ENCODE measurements around the gene GPX4. TPM values are rescaled to one million over a fixed set of nuclear protein-coding genes. Genes with fewer than 3 reads are reported as not detected.

GPX4 gene
- total and polyA plus RNA-seq, 2 experiments from 2014 or later = 759 to 860 TPM

DNA sequence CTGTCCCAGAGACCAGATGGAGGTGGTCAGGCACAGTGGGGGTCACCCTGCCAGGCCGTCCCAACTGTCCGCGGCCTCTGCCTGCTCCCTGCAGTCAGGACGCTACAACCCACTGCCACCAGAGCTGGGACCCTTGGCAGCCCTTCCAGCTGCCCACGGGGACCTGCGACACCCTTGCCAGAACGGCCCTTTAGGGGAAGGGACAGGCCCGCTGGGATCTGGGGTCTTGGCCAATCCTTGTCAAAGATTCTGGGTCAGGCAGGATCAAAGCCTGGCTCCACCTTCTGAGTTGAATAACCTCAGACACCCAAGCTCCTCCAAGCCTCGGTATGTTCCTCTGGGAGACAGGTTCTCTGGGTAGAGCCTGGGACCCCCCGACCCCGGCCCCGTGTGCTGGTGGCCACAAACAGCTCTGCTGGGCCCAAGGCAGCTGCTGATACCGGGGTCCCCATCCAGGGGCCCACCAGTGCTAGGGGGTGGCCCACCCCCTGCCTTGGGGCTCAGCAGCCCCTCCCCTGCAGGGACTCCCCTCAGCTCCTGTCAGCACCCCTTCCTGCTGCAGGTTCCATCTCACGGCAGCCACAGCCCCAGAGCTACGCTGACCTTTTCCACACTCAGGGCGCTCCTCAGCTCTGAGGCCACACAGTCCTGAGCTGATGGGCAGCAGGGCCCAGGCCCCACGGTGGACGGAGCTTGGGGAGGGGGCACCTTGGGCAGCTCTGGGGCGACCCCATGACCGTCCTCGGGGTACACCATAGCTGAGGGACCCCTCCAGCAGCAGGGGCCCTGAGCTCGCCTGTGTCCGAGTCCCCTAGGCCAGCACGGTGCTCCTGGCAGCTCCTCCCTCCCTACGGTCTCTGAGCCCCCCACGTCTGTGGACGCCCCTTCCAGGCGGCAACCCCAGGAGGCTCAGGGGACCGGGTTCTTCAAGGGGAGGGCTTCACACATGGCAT lies 51.8 kb downstream of the GPX4 start:
- DNase-seq (ENCODE audit: low read depth in 1 of 2, low spot score in 1 of 2) = peak in 1 of 2 donors; percentile 53
- Histone ChIP-seq H3K36me3 (no peaks in the 10 kb centered on the region), H3K27me3 (no peaks in the 10 kb centered on the region), H3K4me1 (ENCODE audit: low read depth) (peaks cover 8% of the 10 kb centered on the region), H3K27ac (peak overlapping the region; percentile 78), H3K4me3 (no peak overlapping the region), H3K9me3 (ENCODE audit: low read depth) (no peaks in the 10 kb centered on the region)
- TF ChIP-seq, protein P1, sequence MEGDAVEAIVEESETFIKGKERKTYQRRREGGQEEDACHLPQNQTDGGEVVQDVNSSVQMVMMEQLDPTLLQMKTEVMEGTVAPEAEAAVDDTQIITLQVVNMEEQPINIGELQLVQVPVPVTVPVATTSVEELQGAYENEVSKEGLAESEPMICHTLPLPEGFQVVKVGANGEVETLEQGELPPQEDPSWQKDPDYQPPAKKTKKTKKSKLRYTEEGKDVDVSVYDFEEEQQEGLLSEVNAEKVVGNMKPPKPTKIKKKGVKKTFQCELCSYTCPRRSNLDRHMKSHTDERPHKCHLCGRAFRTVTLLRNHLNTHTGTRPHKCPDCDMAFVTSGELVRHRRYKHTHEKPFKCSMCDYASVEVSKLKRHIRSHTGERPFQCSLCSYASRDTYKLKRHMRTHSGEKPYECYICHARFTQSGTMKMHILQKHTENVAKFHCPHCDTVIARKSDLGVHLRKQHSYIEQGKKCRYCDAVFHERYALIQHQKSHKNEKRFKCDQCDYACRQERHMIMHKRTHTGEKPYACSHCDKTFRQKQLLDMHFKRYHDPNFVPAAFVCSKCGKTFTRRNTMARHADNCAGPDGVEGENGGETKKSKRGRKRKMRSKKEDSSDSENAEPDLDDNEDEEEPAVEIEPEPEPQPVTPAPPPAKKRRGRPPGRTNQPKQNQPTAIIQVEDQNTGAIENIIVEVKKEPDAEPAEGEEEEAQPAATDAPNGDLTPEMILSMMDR (IDR thresholded peaks at IDR 0.05; ENCODE audit: low read depth, low read length) = no peak

Other genes with a start within 250 kb of the GPX4 start
- gene CFD, start 244.3 kb upstream of the GPX4 start, total RNA-seq = 1.6 and 2.9 TPM in 2 replicates
- 3.1 and 6.5 TPM in 2 replicates for gene CFD, start 244.3 kb upstream of the GPX4 start, polyA plus RNA-seq
- gene MED16, start 210.8 kb upstream of the GPX4 start, total RNA-seq = 61.9 and 67.2 TPM in 2 replicates
- gene MED16, start 210.8 kb upstream of the GPX4 start, polyA plus RNA-seq = 104 and 145 TPM in 2 replicates
- gene RNU6-9, start 210.5 kb upstream of the GPX4 start, total RNA-seq = not detected in 2 replicates
- gene RNU6-9, start 210.5 kb upstream of the GPX4 start, polyA plus RNA-seq = not detected in 2 replicates
- gene R3HDM4, start 190.8 kb upstream of the GPX4 start, total RNA-seq = 60.3 and 66.2 TPM in 2 replicates
- 82.1 and 86.7 TPM in 2 replicates for gene R3HDM4, start 190.8 kb upstream of the GPX4 start, polyA plus RNA-seq
- 0.46 and 1.2 TPM in 2 replicates for gene KISS1R, start 186.7 kb upstream of the GPX4 start, total RNA-seq
- gene KISS1R, start 186.7 kb upstream of the GPX4 start, polyA plus RNA-seq = 1.9 and 3.2 TPM in 2 replicates
- gene ARID3A, start 178.0 kb upstream of the GPX4 start, total RNA-seq = 59.7 and 62.3 TPM in 2 replicates
- 39.1 and 48.7 TPM in 2 replicates for gene ARID3A, start 178.0 kb upstream of the GPX4 start, polyA plus RNA-seq
- 136 and 143 TPM in 2 replicates for gene WDR18, start 119.6 kb upstream of the GPX4 start, total RNA-seq
- gene WDR18, start 119.6 kb upstream of the GPX4 start, polyA plus RNA-seq = 241 and 262 TPM in 2 replicates
- gene GRIN3B, start 103.6 kb upstream of the GPX4 start, total RNA-seq = 5.4 and 8.5 TPM in 2 replicates
- 3.0 and 4.9 TPM in 2 replicates for gene GRIN3B, start 103.6 kb upstream of the GPX4 start, polyA plus RNA-seq
- 228 and 370 TPM in 2 replicates for gene TMEM259, start 82.9 kb upstream of the GPX4 start, total RNA-seq
- 403 and 445 TPM in 2 replicates for gene TMEM259, start 82.9 kb upstream of the GPX4 start, polyA plus RNA-seq
- not detected in 2 replicates for gene RNU6-2, start 82.5 kb upstream of the GPX4 start, total RNA-seq
- not detected in 2 replicates for gene RNU6-2, start 82.5 kb upstream of the GPX4 start, polyA plus RNA-seq
- gene CNN2, start 77.4 kb upstream of the GPX4 start, total RNA-seq = 158 TPM in 2 replicates
- 183 and 185 TPM in 2 replicates for gene CNN2, start 77.4 kb upstream of the GPX4 start, polyA plus RNA-seq
- gene ABCA7, start 63.9 kb upstream of the GPX4 start, total RNA-seq = 43.6 and 44.0 TPM in 2 replicates
- gene ABCA7, start 63.9 kb upstream of the GPX4 start, polyA plus RNA-seq = 36.8 and 60.4 TPM in 2 replicates
- 88.6 and 133 TPM in 2 replicates for gene ARHGAP45, start 36.8 kb upstream of the GPX4 start, total RNA-seq
- 39.3 and 67.5 TPM in 2 replicates for gene ARHGAP45, start 36.8 kb upstream of the GPX4 start, polyA plus RNA-seq
- gene POLR2E, start 8.6 kb upstream of the GPX4 start, total RNA-seq = 371 and 410 TPM in 2 replicates
- gene POLR2E, start 8.6 kb upstream of the GPX4 start, polyA plus RNA-seq = 409 and 487 TPM in 2 replicates
- 23.0 and 28.5 TPM in 2 replicates for gene SBNO2, start 70.3 kb downstream of the GPX4 start, total RNA-seq
- gene SBNO2, start 70.3 kb downstream of the GPX4 start, polyA plus RNA-seq = 6.8 and 11.8 TPM in 2 replicates
- gene STK11, start 101.8 kb downstream of the GPX4 start, total RNA-seq = 140 and 180 TPM in 2 replicates
- gene STK11, start 101.8 kb downstream of the GPX4 start, polyA plus RNA-seq = 122 and 154 TPM in 2 replicates
- 21.1 and 29.1 TPM in 2 replicates for gene CBARP, start 134.0 kb downstream of the GPX4 start, total RNA-seq
- gene CBARP, start 134.0 kb downstream of the GPX4 start, polyA plus RNA-seq = 22.1 and 30.6 TPM in 2 replicates
- 188 and 355 TPM in 2 replicates for gene ATP5F1D, start 137.8 kb downstream of the GPX4 start, total RNA-seq
- gene ATP5F1D, start 137.8 kb downstream of the GPX4 start, polyA plus RNA-seq = 505 and 638 TPM in 2 replicates
- 45.6 and 89.2 TPM in 2 replicates for gene MIDN, start 144.6 kb downstream of the GPX4 start, total RNA-seq
- gene MIDN, start 144.6 kb downstream of the GPX4 start, polyA plus RNA-seq = 58.1 and 76.0 TPM in 2 replicates
- gene CIRBP, start 165.3 kb downstream of the GPX4 start, total RNA-seq = 1,112 and 2,236 TPM in 2 replicates
- gene CIRBP, start 165.3 kb downstream of the GPX4 start, polyA plus RNA-seq = 716 and 851 TPM in 2 replicates
- 31.2 and 44.9 TPM in 2 replicates for gene FAM174C, start 171.5 kb downstream of the GPX4 start, total RNA-seq
- 34.0 and 34.4 TPM in 2 replicates for gene FAM174C, start 171.5 kb downstream of the GPX4 start, polyA plus RNA-seq
- 13.0 and 16.9 TPM in 2 replicates for gene EFNA2, start 181.9 kb downstream of the GPX4 start, total RNA-seq
- gene EFNA2, start 181.9 kb downstream of the GPX4 start, polyA plus RNA-seq = 0.34 and 0.44 TPM in 2 replicates